Ovary (tissue), 3 donors: ENCODE measurements around the gene RALGAPB.

ENCODE experiments used
- CTCF ChIP-seq, 3 donors: fragments of 450-650 bp in 2 of 3; fragments of 200-600 bp in 1 of 3; IDR thresholded peaks; one replicate each; pipeline versions ENCODE4 v1.5.1 to v1.8.0; 2016 to 2022; ENCODE audit warnings: antibody characterized with exemption in 3 of 3, mild to moderate bottlenecking in 1 of 3
- POLR2A ChIP-seq: fragments of 450-650 bp; IDR thresholded peaks from one replicate; pipeline ENCODE4 v1.6.1; 2017; ENCODE audit warnings: antibody characterized with exemption, mild to moderate bottlenecking, moderate library complexity
- donor health status: DM: no; HTN: no; CAD: no.

GRCh38 chr20:38559764-38560163 is 87.1 kb downstream of the RALGAPB start:
- TF ChIP-seq CTCF (IDR thresholded peaks at IDR 0.05) (no peak), POLR2A (no peak)
